H1 (cell line): Measurements from ENCODE around the gene TEAD2. TPM values are rescaled to one million over a fixed set of nuclear protein-coding genes. Genes with fewer than 3 reads are reported as not detected.

ENCODE experiments used
- CBX8 ChIP-seq: fragments of 300-800, 300-1000 bp; sonication (generic); IDR thresholded peaks from 2 replicates; pipeline ENCODE4 v1.7.1; 2016; ENCODE audit warnings: low read depth, low read length, borderline replicate concordance
- CHD2 ChIP-seq: IDR thresholded peaks from 2 replicates; pipeline ENCODE4 v1.6.1; 2012; ENCODE audit warnings: low read length, improper control_type of control experiment
- CTBP2 ChIP-seq: IDR thresholded peaks from 2 replicates; pipeline ENCODE4 v1.7.0; 2011; ENCODE audit warnings: borderline replicate concordance, mild to moderate bottlenecking, moderate library complexity, mixed read lengths, low read length; ENCODE audit not compliant: insufficient read depth, insufficient read length
- E2F6 ChIP-seq: IDR thresholded peaks from 2 replicates; pipeline ENCODE4 v1.6.1; 2012; ENCODE audit warnings: inconsistent platforms
- EGR1 ChIP-seq: IDR thresholded peaks from 2 replicates; pipeline ENCODE4 v1.6.1; 2011; ENCODE audit warnings: low read depth, low read length, borderline replicate concordance
- EP300 ChIP-seq, 2 experiments: IDR thresholded peaks; 1 replicate in 1 of 2; 2 replicates in 1 of 2; pipeline ENCODE4 v1.6.1; 2011 to 2012; ENCODE audit warnings: low read depth in 2 of 2, low read length in 2 of 2, mild to moderate bottlenecking in 2 of 2, borderline replicate concordance in 1 of 2, inconsistent platforms in 1 of 2, moderate library complexity in 1 of 2
- EZH2 ChIP-seq: fragments of 200-600 bp; sonication (generic); IDR thresholded peaks from 2 replicates; pipeline ENCODE4 v1.7.1; 2012; ENCODE audit warnings: low read depth, mild to moderate bottlenecking, moderate library complexity, low read length, inconsistent platforms; ENCODE audit not compliant: severe bottlenecking
- HDAC2 ChIP-seq, 2 experiments: fragments of 300-600 bp in 1 of 2; sonication (generic) in 1 of 2; IDR thresholded peaks; 2 replicates each; pipeline ENCODE4 v1.6.1; 2011 to 2012; ENCODE audit warnings: low read depth in 2 of 2, low read length in 2 of 2, mild to moderate bottlenecking in 2 of 2, moderate library complexity in 2 of 2, borderline replicate concordance in 1 of 2, inconsistent platforms in 1 of 2
- KDM1A ChIP-seq: fragments of 200-600, 300-600 bp; sonication (generic); IDR thresholded peaks from 2 replicates; pipeline ENCODE4 v1.7.1; 2016; ENCODE audit warnings: mild to moderate bottlenecking, low read length, borderline replicate concordance
- KDM5A ChIP-seq: fragments of 200-600 bp; IDR thresholded peaks from 2 replicates; pipeline ENCODE4 v1.7.1; 2012; ENCODE audit warnings: mild to moderate bottlenecking, low read length, inconsistent platforms, mixed read lengths
- MAFK ChIP-seq: IDR thresholded peaks from 2 replicates; pipeline ENCODE4 v1.6.1; 2012; ENCODE audit warnings: low read depth, mild to moderate bottlenecking, improper control_type of control experiment, low read length
- PHF8 ChIP-seq: fragments of 200-600 bp; sonication (generic); conservative IDR thresholded peaks from 2 replicates; pipeline ENCODE4 v1.7.1; 2012; ENCODE audit warnings: low read depth, mild to moderate bottlenecking, inconsistent platforms, low read length, moderate library complexity
- POU5F1 ChIP-seq: IDR thresholded peaks from 2 replicates; pipeline ENCODE4 v1.6.1; 2011; ENCODE audit warnings: low read depth, mild to moderate bottlenecking, low read length, moderate library complexity
- RAD21 ChIP-seq, 2 experiments: IDR thresholded peaks in 1 of 2; conservative IDR thresholded peaks in 1 of 2; 2 replicates each; pipeline ENCODE4 v1.6.1; 2011; ENCODE audit warnings: low read depth in 2 of 2, low read length in 2 of 2, improper control_type of control experiment in 1 of 2, inconsistent platforms in 1 of 2, mild to moderate bottlenecking in 1 of 2, moderate library complexity in 1 of 2
- RBBP5 ChIP-seq: IDR thresholded peaks from 2 replicates; pipeline ENCODE4 v1.7.1; 2012; ENCODE audit warnings: low read depth, mild to moderate bottlenecking, inconsistent platforms, low read length, moderate library complexity, borderline replicate concordance
- SAP30 ChIP-seq: fragments of 300-600 bp; sonication (generic); IDR thresholded peaks from 2 replicates; pipeline ENCODE4 v1.7.1; 2012; ENCODE audit warnings: low read length, moderate library complexity, mild to moderate bottlenecking, inconsistent platforms; ENCODE audit not compliant: insufficient read depth, insufficient replicate concordance
- SIX5 ChIP-seq: IDR thresholded peaks from 2 replicates; pipeline ENCODE4 v1.6.1; 2011; ENCODE audit warnings: mild to moderate bottlenecking, low read depth, low read length
- SP2 ChIP-seq: IDR thresholded peaks from 2 replicates; pipeline ENCODE4 v1.6.1; 2012; ENCODE audit warnings: mild to moderate bottlenecking, low read length, inconsistent platforms
- SP4 ChIP-seq: IDR thresholded peaks from 2 replicates; pipeline ENCODE4 v1.6.1; 2012; ENCODE audit warnings: low read length, inconsistent platforms
- SRF ChIP-seq: IDR thresholded peaks from 2 replicates; pipeline ENCODE4 v1.6.1; 2011; ENCODE audit warnings: mild to moderate bottlenecking, low read depth, low read length, moderate library complexity
- SUZ12 ChIP-seq: fragments of 200-600 bp; sonication (generic); IDR thresholded peaks from 2 replicates; pipeline ENCODE4 v1.6.1; 2012; ENCODE audit warnings: mild to moderate bottlenecking, inconsistent platforms, low read length, moderate library complexity, mixed read lengths
- TAF1 ChIP-seq: IDR thresholded peaks from 2 replicates; pipeline ENCODE4 v1.6.1; 2011; ENCODE audit warnings: mild to moderate bottlenecking, low read depth, low read length
- YY1 ChIP-seq: IDR thresholded peaks from 2 replicates; pipeline ENCODE4 v1.6.1; 2011; ENCODE audit warnings: low read depth, mild to moderate bottlenecking, low read length
- polyA plus RNA-seq, 7 experiments: library from polyadenylated mRNA; depleted of rRNA in 3 of 7; stranded (reverse) in 5 of 7; unstranded in 2 of 7; fragments of >200 nt in 5 of 7; fragments of 200-250 nt in 2 of 7; gene quantifications; 1 replicate in 5 of 7; 2 replicates in 1 of 7; 4 replicates in 1 of 7; pipeline versions ENCODE4 v1.2.1 to v1.2.3, GENCODE V29; 2011 to 2013; ENCODE audit warnings: missing spikeins in 2 of 7, mixed read lengths in 2 of 7
- total RNA-seq: library from RNA; stranded (reverse); fragmentation: NEBNext Ultra II Directional; extraction: Animal tissue kit (Norgen Biotek cat#: 25700); gene quantifications from 2 replicates; pipeline ENCODE4 v1.2.1, GENCODE V29; 2021

The TEAD2 gene
- total and polyA plus RNA-seq, 2 of the 8 experiments (the other 6 are each of a cell fraction or from before 2014, with no cell fraction given) = 87.6 to 146 TPM

- TF ChIP-seq SP2 = no peak
- no peak for TF ChIP-seq CHD2
- TF ChIP-seq HDAC2 (IDR thresholded peaks at IDR 0.05; ENCODE audit: borderline replicate concordance in 1 of 2, low read depth in 2 of 2, low read length in 2 of 2) = no peak
- peak; percentile 61 for TF ChIP-seq TAF1
- TF ChIP-seq YY1 = no peak
- TF ChIP-seq KDM1A = no peak
- TF ChIP-seq EGR1 = no peak
- no peak for TF ChIP-seq CTBP2
- TF ChIP-seq EZH2 = no peak
- TF ChIP-seq CBX8 = no peak
- TF ChIP-seq SUZ12 = no peak
- TF ChIP-seq KDM5A = no peak
- no peak for TF ChIP-seq SIX5
- no peak for TF ChIP-seq RBBP5
- TF ChIP-seq SP4 = no peak
- TF ChIP-seq POU5F1 = no peak
- no peak for TF ChIP-seq MAFK
- no peak for TF ChIP-seq E2F6
- TF ChIP-seq RAD21 (IDR thresholded peaks at IDR 0.05 in 1 of 2, conservative IDR thresholded peaks at IDR 0.05 in 1 of 2; ENCODE audit: low read depth in 2 of 2, low read length in 2 of 2) = no peak
- no peak for TF ChIP-seq EP300 (IDR thresholded peaks at IDR 0.05; ENCODE audit: borderline replicate concordance in 1 of 2, low read depth in 2 of 2, low read length in 2 of 2)
- TF ChIP-seq PHF8 = peak; percentile 77
- TF ChIP-seq SAP30 = no peak
- TF ChIP-seq SRF = no peak
Measured at GRCh38 chr19:49362048-49362928, at the start of gene TEAD2 (continued).
